ENCODE results near the gene CELF3.

GRCh38 chr1:151689494-151689893, 27.1 kb downstream of the CELF3 start:
- TF ChIP-seq CTCF (IDR thresholded peaks at IDR 0.05) (no peak), EZH2 (IDR thresholded peaks at IDR 0.05; ENCODE audit: borderline replicate concordance, insufficient read depth, low read depth, low read length, poor library complexity, severe bottlenecking) (no peak)
